Caco-2 (cell line): Measurements from ENCODE around the gene SMYD5. TPM values are rescaled to one million over a fixed set of nuclear protein-coding genes. Genes with fewer than 3 reads are reported as not detected.

Experiments
- BruUV-seq: library from RNA; stranded (reverse); fragments of 400-500 nt; replicated peaks from 2 replicates; lab custom pipeline; 2021; lab: Mats Ljungman, UMichigan
- CTCF ChIA-PET: fragments of 300-600 bp; sonication (Branson Sonifier 250); formaldehyde crosslinking; loops from one replicate; lab custom pipeline; 2022; ENCODE audit warnings: antibody characterized with exemption; lab: Charles Lee
- POLR2A ChIA-PET: fragments of 300-600 bp; sonication (Branson Sonifier 250); formaldehyde crosslinking; loops from one replicate; lab custom pipeline; 2022; ENCODE audit warnings: antibody characterized with exemption; lab: Charles Lee
- DNase-seq, 2 experiments: peaks; one replicate each; pipeline versions ENCODE4 v3.0.0 to v3.0.0-alpha.2; 2020 to 2022
- H3K27me3 ChIP-seq: replicated peaks from 2 replicates; pipeline ENCODE4 v1.6.0; 2011; ENCODE audit warnings: low read length; ENCODE audit not compliant: control insufficient read depth, insufficient read depth
- H3K36me3 ChIP-seq: 2 replicates; pipeline ENCODE4 v1.5.1; 2011; ENCODE audit warnings: low read length; ENCODE audit not compliant: control insufficient read depth, insufficient read depth
- H3K4me1 ChIP-seq: fragments of 250-450 bp; sonication (Bioruptor Pico); 2 replicates; pipeline ENCODE4 v1.5.1; 2020; ENCODE audit warnings: mild to moderate bottlenecking
- H3K4me3 ChIP-seq: 2 replicates; pipeline ENCODE4 v1.5.1; 2011; ENCODE audit warnings: low read depth, mild to moderate bottlenecking, control low read depth, low read length
- H3K9me3 ChIP-seq: fragments of 250-450 bp; sonication (Bioruptor Pico); 2 replicates; pipeline ENCODE4 v1.5.1; 2020; ENCODE audit warnings: mild to moderate bottlenecking, moderate library complexity
- H3K27ac Mint-ChIP-seq: one replicate; pipeline ENCODE4 v1.8.0; 2022; ENCODE audit warnings: mixed read lengths; ENCODE audit not compliant: unreplicated experiment
- H3K27me3 Mint-ChIP-seq: one replicate; pipeline ENCODE4 v1.8.0; 2022; ENCODE audit warnings: mixed read lengths; ENCODE audit not compliant: insufficient read depth, unreplicated experiment
- H3K36me3 Mint-ChIP-seq: one replicate; pipeline ENCODE4 v1.8.0; 2022; ENCODE audit warnings: mild to moderate bottlenecking, mixed read lengths; ENCODE audit not compliant: insufficient read depth, unreplicated experiment
- H3K4me1 Mint-ChIP-seq: one replicate; pipeline ENCODE4 v1.8.0; 2022; ENCODE audit warnings: low read depth, mixed read lengths; ENCODE audit not compliant: unreplicated experiment
- H3K4me3 Mint-ChIP-seq: one replicate; pipeline ENCODE4 v1.8.0; 2022; ENCODE audit warnings: mild to moderate bottlenecking, moderate library complexity, mixed read lengths; ENCODE audit not compliant: unreplicated experiment
- H3K9me3 Mint-ChIP-seq: one replicate; pipeline ENCODE4 v1.8.0; 2022; ENCODE audit warnings: mixed read lengths; ENCODE audit not compliant: unreplicated experiment
- intact Hi-C: fragments of 100-400 bp; cut with micrococcal nuclease; formaldehyde crosslinking; loops from one replicate; pipeline ENCODE4 v1.10.0; 2022; ENCODE audit not compliant: unreplicated experiment
- total RNA-seq: library from RNA; stranded (reverse); gene quantifications from 2 replicates; pipeline ENCODE4 v1.2.3, GENCODE V29; 2022
- TF ChIP-seq, protein P1 (sequence below), 2 experiments: fragments of 200-600 bp in 1 of 2; IDR thresholded peaks; 1 replicate in 1 of 2; 2 replicates in 1 of 2; pipeline versions ENCODE4 v1.5.1 to v1.8.0; 2011 to 2022; ENCODE audit warnings: antibody characterized with exemption in 1 of 2, control low read depth in 1 of 2, inconsistent platforms in 1 of 2, low read depth in 1 of 2, low read length in 1 of 2, mild to moderate bottlenecking in 1 of 2, moderate library complexity in 1 of 2; ENCODE audit not compliant: insufficient read depth in 1 of 2, severe bottlenecking in 1 of 2, unreplicated experiment in 1 of 2

SMYD5 gene
- total RNA-seq, 1 experiment from 2014 or later: 65.8 TPM

DNA sequence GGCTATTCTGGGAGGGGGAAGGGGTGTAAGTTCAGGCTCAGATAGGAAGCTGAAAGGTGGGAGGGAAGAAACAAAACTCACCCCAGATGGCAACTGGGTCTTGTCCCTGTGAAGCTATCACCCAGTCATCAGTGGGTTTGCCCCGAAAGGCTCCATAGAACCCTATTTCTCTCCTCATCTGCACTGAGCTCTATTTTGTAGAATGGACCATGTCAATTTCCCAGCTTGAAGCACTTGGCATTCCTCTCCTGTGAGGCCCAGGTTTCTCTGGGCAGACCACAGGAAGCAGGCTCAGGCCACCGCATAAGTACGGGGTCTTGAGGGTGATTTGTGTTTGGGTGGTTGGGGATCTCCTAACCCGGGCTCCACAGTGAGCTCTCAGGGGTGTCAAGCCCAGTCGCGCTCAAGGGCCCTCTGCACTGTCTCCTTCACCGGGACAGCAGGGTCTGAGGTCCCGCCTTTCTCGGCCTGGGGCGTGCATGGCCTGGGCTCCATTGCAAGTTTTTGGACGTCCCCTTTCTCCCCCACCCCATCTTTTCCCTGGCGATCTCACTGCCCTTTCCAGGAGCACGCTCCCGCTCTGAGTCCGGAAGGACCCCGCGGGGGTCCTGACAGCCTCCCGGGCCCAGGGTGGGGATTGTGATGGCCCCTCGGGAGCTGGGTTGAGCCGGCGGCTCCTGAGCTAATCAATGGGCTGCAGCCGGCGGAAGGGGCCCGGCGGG is 38.9 kb upstream of the SMYD5 start:
- peaks cover 10% of the 10 kb centered on the region for H3K4me1 Mint-ChIP-seq
- ChIA-PET CTCF (interaction anchor here (1.0 to 4.0 kb wide), 2 partner anchors 37 to 281 kb away, joined by 3 to 105 read pairs; partner anchors contain the start of gene SMYD5), POLR2A (no interaction called here)
- H3K4me3 Mint-ChIP-seq: peak overlapping the region; percentile 94
- peaks cover 12% of the 10 kb centered on the region for H3K36me3 Mint-ChIP-seq
- Histone ChIP-seq H3K4me3 (peak overlapping the region; percentile 76), H3K27me3 (no peaks in the 10 kb centered on the region), H3K36me3 (no peaks in the 10 kb centered on the region), H3K4me1 (peaks cover 28% of the 10 kb centered on the region), H3K9me3 (no peaks in the 10 kb centered on the region)
- H3K27ac Mint-ChIP-seq: no peak overlapping the region
- no peak for DNase-seq
- TF ChIP-seq, protein P1, sequence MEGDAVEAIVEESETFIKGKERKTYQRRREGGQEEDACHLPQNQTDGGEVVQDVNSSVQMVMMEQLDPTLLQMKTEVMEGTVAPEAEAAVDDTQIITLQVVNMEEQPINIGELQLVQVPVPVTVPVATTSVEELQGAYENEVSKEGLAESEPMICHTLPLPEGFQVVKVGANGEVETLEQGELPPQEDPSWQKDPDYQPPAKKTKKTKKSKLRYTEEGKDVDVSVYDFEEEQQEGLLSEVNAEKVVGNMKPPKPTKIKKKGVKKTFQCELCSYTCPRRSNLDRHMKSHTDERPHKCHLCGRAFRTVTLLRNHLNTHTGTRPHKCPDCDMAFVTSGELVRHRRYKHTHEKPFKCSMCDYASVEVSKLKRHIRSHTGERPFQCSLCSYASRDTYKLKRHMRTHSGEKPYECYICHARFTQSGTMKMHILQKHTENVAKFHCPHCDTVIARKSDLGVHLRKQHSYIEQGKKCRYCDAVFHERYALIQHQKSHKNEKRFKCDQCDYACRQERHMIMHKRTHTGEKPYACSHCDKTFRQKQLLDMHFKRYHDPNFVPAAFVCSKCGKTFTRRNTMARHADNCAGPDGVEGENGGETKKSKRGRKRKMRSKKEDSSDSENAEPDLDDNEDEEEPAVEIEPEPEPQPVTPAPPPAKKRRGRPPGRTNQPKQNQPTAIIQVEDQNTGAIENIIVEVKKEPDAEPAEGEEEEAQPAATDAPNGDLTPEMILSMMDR (IDR thresholded peaks at IDR 0.05; ENCODE audit: insufficient read depth in 1 of 2, low read depth in 1 of 2, low read length in 1 of 2, severe bottlenecking in 1 of 2, unreplicated experiment in 1 of 2): no peak
- no peaks in the 10 kb centered on the region for H3K9me3 Mint-ChIP-seq
- intact Hi-C loops: loop anchor here (5.0 kb wide), 2 partner anchors 103 to 203 kb away; partner anchors contain the start of gene SFXN5
- BruUV-seq: no TSS peak
- H3K27me3 Mint-ChIP-seq: peaks cover 3% of the 10 kb centered on the region

DNA sequence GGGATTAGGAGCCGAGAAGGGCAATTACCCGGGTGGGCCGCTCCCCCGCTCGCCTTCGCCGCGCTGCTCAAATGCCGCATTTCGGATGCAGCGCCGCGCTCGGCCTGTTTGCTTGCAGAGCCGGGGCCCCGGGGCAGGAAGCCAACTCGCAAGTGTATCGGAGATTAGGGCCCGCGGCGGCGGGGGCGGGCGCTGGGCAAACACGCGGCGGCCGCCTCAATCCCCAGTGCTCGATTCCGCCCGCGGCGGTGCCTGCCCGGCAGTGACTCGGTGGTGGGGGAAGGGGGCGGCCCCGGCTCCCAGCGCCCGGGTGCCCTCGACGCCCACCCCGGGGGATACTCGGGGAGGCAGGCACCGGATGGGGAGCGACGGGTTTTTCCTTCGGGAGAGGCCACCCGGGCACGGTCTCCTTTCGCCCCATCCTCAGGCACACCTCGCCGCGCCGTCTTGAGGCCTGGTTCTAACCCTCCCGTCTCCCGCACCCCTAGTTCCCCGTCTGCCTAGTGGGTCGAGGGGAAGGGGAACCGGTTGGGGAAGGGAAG is 38.3 kb upstream of the SMYD5 start:
- Mint-ChIP-seq H3K4me1 (peaks cover 10% of the 10 kb centered on the region), H3K27me3 (peaks cover 6% of the 10 kb centered on the region), H3K27ac (no peak overlapping the region), H3K4me3 (peak overlapping the region; percentile 94), H3K9me3 (no peaks in the 10 kb centered on the region), H3K36me3 (peaks cover 12% of the 10 kb centered on the region)
- TF ChIP-seq, protein P1 (IDR thresholded peaks at IDR 0.05; ENCODE audit: insufficient read depth in 1 of 2, low read depth in 1 of 2, low read length in 1 of 2, severe bottlenecking in 1 of 2, unreplicated experiment in 1 of 2): no peak
- ChIA-PET CTCF (interaction anchor here (1.0 to 4.0 kb wide), 9 partner anchors 12 to 289 kb away, joined by 3 to 105 read pairs (median 22); partner anchors contain the start of genes CCT7, PRADC1, SMYD5 and SPR), POLR2A (interaction anchor here (1.4 kb wide), 1 partner anchor 16 kb away, joined by 16 read pairs; no protein-coding TSS in a partner anchor)
- no TSS peak for BruUV-seq
- intact Hi-C loops: loop anchor here (2.0 to 5.0 kb wide), 3 partner anchors 103 to 283 kb away; partner anchors contain the start of gene SFXN5
- Histone ChIP-seq H3K36me3 (no peaks in the 10 kb centered on the region), H3K9me3 (no peaks in the 10 kb centered on the region), H3K27me3 (no peaks in the 10 kb centered on the region), H3K4me1 (peaks cover 28% of the 10 kb centered on the region), H3K4me3 (peak overlapping the region; percentile 76)
- DNase-seq: peak; percentile 61 to 76

DNA sequence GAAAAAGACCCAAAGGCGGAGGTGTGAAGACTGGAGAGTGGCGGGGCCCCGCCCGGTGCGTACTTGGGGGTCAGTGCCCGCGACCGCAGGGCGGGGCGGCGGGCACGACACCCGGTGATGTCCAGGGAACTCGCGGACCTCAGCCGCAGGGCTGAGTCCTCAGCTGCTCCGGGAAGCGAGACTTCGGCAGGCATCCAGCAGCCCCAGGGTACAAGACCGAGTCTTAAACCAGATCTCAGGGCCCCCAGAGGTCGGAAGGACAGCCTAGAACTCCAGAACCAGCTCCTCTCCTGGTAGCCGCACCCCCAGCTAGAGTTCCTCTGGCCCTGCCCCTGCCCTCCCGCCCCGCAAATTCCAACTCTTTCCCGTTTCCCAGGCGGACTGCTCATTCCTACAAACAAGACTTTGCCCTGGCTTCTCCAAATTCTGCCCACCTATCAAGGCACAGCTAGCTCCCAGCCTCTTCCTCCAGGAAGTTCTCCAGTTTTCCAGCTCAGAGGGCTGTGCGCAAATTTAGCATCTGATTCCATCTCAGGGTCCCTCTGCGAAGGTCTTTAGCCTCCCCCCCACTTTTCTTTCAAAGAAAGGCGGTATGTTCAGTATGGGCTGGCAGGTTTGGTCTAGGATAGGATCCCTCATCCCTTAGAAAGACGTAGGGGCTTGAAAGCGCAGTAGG is 37.7 kb upstream of the SMYD5 start:
- Histone ChIP-seq H3K36me3 (no peaks in the 10 kb centered on the region), H3K9me3 (no peaks in the 10 kb centered on the region), H3K4me3 (peak overlapping the region; percentile 76), H3K27me3 (no peaks in the 10 kb centered on the region), H3K4me1 (peaks cover 28% of the 10 kb centered on the region)
- Mint-ChIP-seq H3K27me3 (peaks cover 6% of the 10 kb centered on the region), H3K4me1 (peaks cover 10% of the 10 kb centered on the region), H3K4me3 (peak overlapping the region; percentile 94), H3K36me3 (peaks cover 12% of the 10 kb centered on the region), H3K9me3 (no peaks in the 10 kb centered on the region), H3K27ac (peak overlapping the region; percentile 87)
- CTCF ChIA-PET: interaction anchor here (0.6 to 4.0 kb wide), 26 partner anchors 8 to 314 kb away, joined by 3 to 105 read pairs (median 6); partner anchors contain the start of genes CCT7, EMX1, PRADC1 and RAB11FIP5
- no TSS peak for BruUV-seq
- POLR2A ChIA-PET: interaction anchor here (1.3 to 1.4 kb wide), 2 partner anchors 15 to 36 kb away, joined by 4 to 16 read pairs; no protein-coding TSS in a partner anchor
- TF ChIP-seq, protein P1 (IDR thresholded peaks at IDR 0.05; ENCODE audit: insufficient read depth in 1 of 2, low read depth in 1 of 2, low read length in 1 of 2, severe bottlenecking in 1 of 2, unreplicated experiment in 1 of 2): no peak
- intact Hi-C loops: loop anchor here (2.0 to 5.0 kb wide), 3 partner anchors 104 to 284 kb away; partner anchors contain the start of gene SFXN5
- peak; percentile 28 to 68 for DNase-seq
